OCI-LY1 (cell line): Measurements from ENCODE around the gene PDZD2.

ENCODE experiments used
- CTCF ChIP-seq: fragments of 200-600 bp; sonication (generic), shearing (Covaris generic); IDR thresholded peaks from 2 replicates; pipeline ENCODE4 v1.5.1; 2017; ENCODE audit warnings: mild to moderate bottlenecking, antibody characterized with exemption, low read length, moderate library complexity, mixed read lengths
- EZH2 ChIP-seq: fragments of 200-600 bp; sonication (generic), shearing (Covaris generic); IDR thresholded peaks from 2 replicates; pipeline ENCODE4 v1.8.0; 2017; ENCODE audit warnings: borderline replicate concordance, mixed run types, mild to moderate bottlenecking, antibody characterized with exemption, low read length, moderate library complexity, mixed read lengths

- TF ChIP-seq EZH2 (no peak), CTCF (no peak)
Measured at GRCh38 chr5:31806561-31806960, 167.6 kb downstream of the PDZD2 start.
